ENCODE measurements around the gene TRIP6. TPM values are rescaled to one million over a fixed set of nuclear protein-coding genes. Genes with fewer than 3 reads are reported as not detected.

The TRIP6 gene
- total RNA-seq, 1 experiment from 2014 or later, result 3.2 TPM

DNA sequence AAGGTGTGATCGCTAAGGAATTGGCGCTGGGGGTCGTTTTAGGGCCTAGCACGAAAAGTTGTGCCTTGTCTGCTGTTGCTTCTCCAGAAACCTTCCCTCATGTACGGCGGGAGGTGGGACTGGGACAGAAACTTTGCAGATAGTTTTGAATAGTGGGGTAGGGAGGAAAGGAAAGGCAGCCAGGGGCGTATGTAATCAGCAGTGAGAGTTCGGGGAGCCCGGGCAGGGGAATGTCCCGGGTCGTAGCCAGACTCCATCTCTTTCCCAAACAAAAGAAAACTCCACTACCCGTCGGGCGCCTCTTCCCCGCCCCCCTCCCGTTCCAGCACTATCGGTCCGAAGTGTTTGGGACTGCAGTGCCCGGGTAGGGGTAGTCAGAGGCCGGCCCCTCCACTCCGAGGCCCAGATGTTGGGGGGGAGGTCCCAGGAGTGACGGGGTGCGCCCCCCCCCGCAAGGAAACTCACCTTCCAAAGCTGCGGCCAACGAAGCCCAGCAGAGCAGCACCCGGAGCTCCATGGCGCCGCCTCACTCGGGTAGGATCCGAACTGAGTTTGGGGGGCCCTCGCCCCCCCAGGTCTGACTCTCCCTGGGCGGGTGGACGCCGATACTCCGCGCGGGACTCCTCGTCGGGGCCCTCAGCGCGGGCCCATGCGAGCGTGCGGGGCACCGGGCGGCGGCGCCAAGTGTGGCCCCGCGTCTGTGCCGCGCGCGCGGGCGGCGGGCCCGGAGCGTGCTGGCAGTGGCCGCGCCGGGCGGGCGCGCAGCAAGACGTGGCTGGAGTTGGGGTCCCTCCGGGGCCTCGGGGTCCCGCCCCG, 40.5 kb upstream of the TRIP6 start:
- ChIA-PET CTCF (interaction anchor here (0.6 to 2.9 kb wide), 6 partner anchors 25 to 221 kb away, joined by 3 to 16 read pairs (median 6); partner anchors contain the start of genes POP7, SLC12A9 and UFSP1), POLR2A (interaction anchor here (0.6 kb wide), 1 partner anchor 9 kb away, joined by 4 read pairs; no protein-coding TSS in a partner anchor)
- DNase-seq (ENCODE audit: low read depth, low spot score) (no peak), ATAC-seq (peak; percentile 42)
- no peaks in the 10 kb centered on the region for H3K9me3 ChIP-seq (ENCODE audit: control insufficient read depth, insufficient read depth, low read depth, low read length)
- peak overlapping the region; percentile 55 to 99 for H3K4me3 ChIP-seq (ENCODE audit: low read depth in 2 of 2, low read length in 2 of 2)
- TF ChIP-seq SIN3A (IDR thresholded peaks at IDR 0.05; ENCODE audit: borderline replicate concordance, insufficient read depth, low read depth, low read length) (peak; percentile 56; the same call in 1 of the 2 replicates), TCF7L2 (IDR thresholded peaks at IDR 0.05; ENCODE audit: low read depth, low read length) (no peak)
- H3K27me3 ChIP-seq (ENCODE audit: control insufficient read depth, insufficient read depth, low read length), result no peaks in the 10 kb centered on the region
- 0 out of 2 replicates have a peak, but pooled peaks cover 5% of the 10 kb centered on the region for H3K36me3 ChIP-seq (ENCODE audit: control insufficient read depth, insufficient read depth, low read length)
- H3K4me1 ChIP-seq (ENCODE audit: control insufficient read depth, insufficient read depth, low read length), result peaks cover 17% of the 10 kb centered on the region
- in situ Hi-C loops (cut with HindIII; ENCODE audit: low pct_unique_long_range_greater_than_20kb, low sequenced_read_pairs), result loop anchor here (25.0 kb wide), 1 partner anchor 114 kb away; the partner anchor contains the start of genes EPO and POP7
- intact Hi-C loops (cut with micrococcal nuclease; ENCODE audit: unreplicated experiment), result no loop called here
- peak overlapping the region; percentile 96 for H3K27ac ChIP-seq (ENCODE audit: low read length)
- no TSS peak for BruUV-seq (replicated peaks)

DNA sequence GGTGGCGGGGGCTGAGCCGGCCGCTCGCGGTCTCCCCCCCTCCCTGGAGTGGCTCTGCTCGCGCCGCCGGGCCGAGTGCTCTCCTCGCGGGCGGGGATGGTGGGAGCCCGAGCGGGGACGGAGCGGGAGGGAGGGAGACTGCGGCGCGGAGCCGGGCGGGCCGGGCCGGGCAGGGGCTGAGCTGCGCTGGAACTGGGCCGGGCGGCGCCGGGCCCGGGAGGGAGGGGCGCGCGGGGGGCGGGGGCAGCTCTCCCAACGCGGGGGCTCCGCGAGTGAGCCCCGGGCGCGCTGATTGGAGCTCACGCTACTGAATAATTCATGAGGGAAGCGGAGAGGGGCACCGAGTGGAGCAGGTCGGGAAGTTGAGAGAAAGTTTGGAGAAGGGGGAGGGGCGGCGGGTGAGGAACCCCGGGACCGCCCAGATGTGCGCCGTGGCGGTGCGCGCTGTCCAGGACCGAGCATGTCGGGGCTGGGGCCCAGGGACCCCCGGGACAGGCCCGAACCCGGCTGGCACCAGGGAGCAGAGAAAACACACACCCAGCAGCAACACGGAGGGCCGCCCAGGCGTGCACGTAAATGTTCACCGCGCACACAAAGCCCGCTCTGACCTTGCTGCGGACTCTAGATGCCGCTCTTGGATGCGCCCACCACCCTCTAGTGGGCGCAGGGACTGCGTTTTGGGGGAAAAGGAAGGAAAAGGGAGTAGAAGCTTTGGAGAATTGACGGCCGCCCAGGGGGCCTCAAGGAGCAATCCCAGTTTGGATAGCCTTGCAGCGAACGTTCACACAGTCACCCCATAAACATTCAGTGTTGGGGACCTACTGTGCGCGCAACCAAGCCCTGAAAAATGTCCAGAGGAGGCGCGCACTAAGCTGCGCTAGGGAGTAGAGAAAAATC, 39.6 kb upstream of the TRIP6 start, which contains the start of gene EPHB4:
TSS of gene EPHB4 (minus strand) at position 194 of the 897 bp plus-strand sequence. CDS start 493 bp downstream, outside the sequence.
- Histone ChIP-seq H3K27me3 (ENCODE audit: control insufficient read depth, insufficient read depth, low read length) (no peaks in the 10 kb centered on the region), H3K27ac (ENCODE audit: low read length) (peak within 1 kb of the TSS; percentile 96), H3K4me3 (ENCODE audit: low read depth in 2 of 2, low read length in 2 of 2) (peak within 1 kb of the TSS; percentile 55 to 99), H3K4me1 (ENCODE audit: control insufficient read depth, insufficient read depth, low read length) (peaks cover 17% of the 10 kb centered on the region), H3K36me3 (ENCODE audit: control insufficient read depth, insufficient read depth, low read length) (0 out of 2 replicates have a peak, but pooled peaks cover 2% of the 10 kb centered on the region), H3K9me3 (ENCODE audit: control insufficient read depth, insufficient read depth, low read depth, low read length) (no peaks in the 10 kb centered on the region)
- in situ Hi-C loops (cut with HindIII; ENCODE audit: low pct_unique_long_range_greater_than_20kb, low sequenced_read_pairs) (loop anchor here (25.0 kb wide), 1 partner anchor 115 kb away; the partner anchor contains the start of genes EPO and POP7), intact Hi-C loops (cut with micrococcal nuclease; ENCODE audit: unreplicated experiment) (no loop called here)
- CTCF ChIA-PET, result interaction anchor here (0.6 to 2.9 kb wide), 8 partner anchors 23 to 221 kb away, joined by 3 to 16 read pairs (median 6); partner anchors contain the start of genes POP7, SLC12A9 and UFSP1
- POLR2A ChIA-PET, result interaction anchor here (0.6 kb wide), 2 partner anchors 8 to 490 kb away, joined by 3 to 4 read pairs; no protein-coding TSS in a partner anchor
- no peak for DNase-seq (ENCODE audit: low read depth, low spot score)
- TF ChIP-seq, protein P1, sequence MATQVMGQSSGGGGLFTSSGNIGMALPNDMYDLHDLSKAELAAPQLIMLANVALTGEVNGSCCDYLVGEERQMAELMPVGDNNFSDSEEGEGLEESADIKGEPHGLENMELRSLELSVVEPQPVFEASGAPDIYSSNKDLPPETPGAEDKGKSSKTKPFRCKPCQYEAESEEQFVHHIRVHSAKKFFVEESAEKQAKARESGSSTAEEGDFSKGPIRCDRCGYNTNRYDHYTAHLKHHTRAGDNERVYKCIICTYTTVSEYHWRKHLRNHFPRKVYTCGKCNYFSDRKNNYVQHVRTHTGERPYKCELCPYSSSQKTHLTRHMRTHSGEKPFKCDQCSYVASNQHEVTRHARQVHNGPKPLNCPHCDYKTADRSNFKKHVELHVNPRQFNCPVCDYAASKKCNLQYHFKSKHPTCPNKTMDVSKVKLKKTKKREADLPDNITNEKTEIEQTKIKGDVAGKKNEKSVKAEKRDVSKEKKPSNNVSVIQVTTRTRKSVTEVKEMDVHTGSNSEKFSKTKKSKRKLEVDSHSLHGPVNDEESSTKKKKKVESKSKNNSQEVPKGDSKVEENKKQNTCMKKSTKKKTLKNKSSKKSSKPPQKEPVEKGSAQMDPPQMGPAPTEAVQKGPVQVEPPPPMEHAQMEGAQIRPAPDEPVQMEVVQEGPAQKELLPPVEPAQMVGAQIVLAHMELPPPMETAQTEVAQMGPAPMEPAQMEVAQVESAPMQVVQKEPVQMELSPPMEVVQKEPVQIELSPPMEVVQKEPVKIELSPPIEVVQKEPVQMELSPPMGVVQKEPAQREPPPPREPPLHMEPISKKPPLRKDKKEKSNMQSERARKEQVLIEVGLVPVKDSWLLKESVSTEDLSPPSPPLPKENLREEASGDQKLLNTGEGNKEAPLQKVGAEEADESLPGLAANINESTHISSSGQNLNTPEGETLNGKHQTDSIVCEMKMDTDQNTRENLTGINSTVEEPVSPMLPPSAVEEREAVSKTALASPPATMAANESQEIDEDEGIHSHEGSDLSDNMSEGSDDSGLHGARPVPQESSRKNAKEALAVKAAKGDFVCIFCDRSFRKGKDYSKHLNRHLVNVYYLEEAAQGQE (IDR thresholded peaks at IDR 0.05; ENCODE audit: insufficient read depth in 1 of 2, low read depth in 2 of 2, low read length in 1 of 2), result 0 out of 4 replicates have a peak, but pooled peaks of 1 of the 2 experiments have one; percentile 28
- peak; percentile 44; the same call in 1 of the 2 replicates for TF ChIP-seq SIN3A (IDR thresholded peaks at IDR 0.05; ENCODE audit: borderline replicate concordance, insufficient read depth, low read depth, low read length)
- TF ChIP-seq, protein P2, sequence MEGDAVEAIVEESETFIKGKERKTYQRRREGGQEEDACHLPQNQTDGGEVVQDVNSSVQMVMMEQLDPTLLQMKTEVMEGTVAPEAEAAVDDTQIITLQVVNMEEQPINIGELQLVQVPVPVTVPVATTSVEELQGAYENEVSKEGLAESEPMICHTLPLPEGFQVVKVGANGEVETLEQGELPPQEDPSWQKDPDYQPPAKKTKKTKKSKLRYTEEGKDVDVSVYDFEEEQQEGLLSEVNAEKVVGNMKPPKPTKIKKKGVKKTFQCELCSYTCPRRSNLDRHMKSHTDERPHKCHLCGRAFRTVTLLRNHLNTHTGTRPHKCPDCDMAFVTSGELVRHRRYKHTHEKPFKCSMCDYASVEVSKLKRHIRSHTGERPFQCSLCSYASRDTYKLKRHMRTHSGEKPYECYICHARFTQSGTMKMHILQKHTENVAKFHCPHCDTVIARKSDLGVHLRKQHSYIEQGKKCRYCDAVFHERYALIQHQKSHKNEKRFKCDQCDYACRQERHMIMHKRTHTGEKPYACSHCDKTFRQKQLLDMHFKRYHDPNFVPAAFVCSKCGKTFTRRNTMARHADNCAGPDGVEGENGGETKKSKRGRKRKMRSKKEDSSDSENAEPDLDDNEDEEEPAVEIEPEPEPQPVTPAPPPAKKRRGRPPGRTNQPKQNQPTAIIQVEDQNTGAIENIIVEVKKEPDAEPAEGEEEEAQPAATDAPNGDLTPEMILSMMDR (IDR thresholded peaks at IDR 0.05), result no peak; the same call in 1 of the 2 replicates
- TF ChIP-seq TCF7L2 (IDR thresholded peaks at IDR 0.05; ENCODE audit: low read depth, low read length), result peak; percentile 88
- peak; percentile 52; the same call in 1 of the 2 replicates for TF ChIP-seq POLR2AphosphoS5 (IDR thresholded peaks at IDR 0.05; ENCODE audit: low read depth, low read length)
- peak; percentile 92 for ATAC-seq
- no TSS peak for BruUV-seq (replicated peaks)

Data from Panc1 (cell line).